ENCODE results near the gene BMX.

DNA sequence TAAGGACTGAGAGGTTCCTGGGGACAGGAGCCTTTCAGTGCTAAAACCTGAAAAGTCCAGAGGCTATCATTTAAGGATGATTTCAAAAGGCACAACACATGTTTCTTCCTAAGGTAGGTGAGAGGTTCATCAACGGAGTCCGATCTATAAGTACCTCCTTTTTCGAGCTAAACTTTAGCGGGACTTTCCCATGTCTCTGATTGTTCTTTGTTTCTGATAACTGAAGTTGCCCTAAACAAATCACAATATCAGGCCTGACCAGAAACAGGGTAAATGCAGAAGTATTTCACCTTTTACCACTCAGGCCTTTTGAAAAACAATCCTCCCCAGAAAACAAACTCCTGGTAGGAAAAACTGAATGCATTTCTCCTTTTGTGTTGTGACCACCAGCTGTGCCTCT, 25.1 kb upstream of the BMX start:
- TF ChIP-seq, protein P1, sequence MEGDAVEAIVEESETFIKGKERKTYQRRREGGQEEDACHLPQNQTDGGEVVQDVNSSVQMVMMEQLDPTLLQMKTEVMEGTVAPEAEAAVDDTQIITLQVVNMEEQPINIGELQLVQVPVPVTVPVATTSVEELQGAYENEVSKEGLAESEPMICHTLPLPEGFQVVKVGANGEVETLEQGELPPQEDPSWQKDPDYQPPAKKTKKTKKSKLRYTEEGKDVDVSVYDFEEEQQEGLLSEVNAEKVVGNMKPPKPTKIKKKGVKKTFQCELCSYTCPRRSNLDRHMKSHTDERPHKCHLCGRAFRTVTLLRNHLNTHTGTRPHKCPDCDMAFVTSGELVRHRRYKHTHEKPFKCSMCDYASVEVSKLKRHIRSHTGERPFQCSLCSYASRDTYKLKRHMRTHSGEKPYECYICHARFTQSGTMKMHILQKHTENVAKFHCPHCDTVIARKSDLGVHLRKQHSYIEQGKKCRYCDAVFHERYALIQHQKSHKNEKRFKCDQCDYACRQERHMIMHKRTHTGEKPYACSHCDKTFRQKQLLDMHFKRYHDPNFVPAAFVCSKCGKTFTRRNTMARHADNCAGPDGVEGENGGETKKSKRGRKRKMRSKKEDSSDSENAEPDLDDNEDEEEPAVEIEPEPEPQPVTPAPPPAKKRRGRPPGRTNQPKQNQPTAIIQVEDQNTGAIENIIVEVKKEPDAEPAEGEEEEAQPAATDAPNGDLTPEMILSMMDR (IDR thresholded peaks at IDR 0.05), result no peak
- TF ChIP-seq POLR2A (IDR thresholded peaks at IDR 0.05), result no peak

Data from vagina (tissue), 2 donors.